Measurements from ENCODE around the gene ARHGAP23.

DNA sequence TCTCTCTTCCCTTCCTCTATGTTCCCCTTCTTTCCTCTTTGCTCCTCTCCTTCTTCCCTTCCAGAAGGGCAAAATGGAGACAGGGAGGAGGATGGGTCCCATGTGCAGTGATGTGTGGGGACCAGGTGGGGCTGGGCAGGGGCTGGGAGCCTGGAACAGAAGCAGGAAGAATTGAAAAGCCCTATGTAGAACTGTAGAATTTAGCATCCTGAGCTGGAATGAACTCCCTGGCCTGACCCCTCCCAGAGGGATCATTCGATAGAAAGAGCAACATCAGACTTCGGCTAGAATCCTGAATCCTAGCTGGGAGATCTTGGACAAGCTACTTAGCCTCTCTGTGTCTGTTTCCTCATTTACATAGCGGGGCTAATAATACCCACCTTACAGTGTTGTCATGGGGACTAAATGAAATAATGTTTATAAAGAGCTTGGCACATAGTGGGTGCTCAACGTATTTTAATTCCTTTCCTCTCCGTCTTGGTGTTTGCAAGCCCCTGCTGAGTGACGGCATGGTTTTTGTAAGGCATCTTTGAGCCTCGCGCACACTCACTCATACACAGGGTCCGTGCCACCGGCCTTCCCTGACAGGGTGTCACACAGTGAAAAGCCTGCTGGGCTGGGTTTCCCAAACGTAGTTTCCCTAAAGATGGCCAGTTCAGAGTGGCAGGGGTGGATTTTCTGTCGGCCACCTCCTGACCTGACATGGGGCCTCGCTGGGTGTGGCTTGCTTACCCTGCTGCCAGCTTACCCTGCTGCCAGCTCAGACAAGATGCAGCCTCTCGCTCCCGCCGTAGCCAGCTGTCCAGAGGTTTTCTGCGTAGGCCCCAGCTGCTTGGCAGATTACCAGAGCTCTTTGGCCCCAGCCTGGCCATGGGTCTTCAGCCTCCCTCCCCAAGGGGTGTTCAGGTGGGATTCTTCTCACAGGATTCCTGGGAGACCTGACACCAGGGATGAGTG lies 6.1 kb upstream of the ARHGAP23 start:
- no peak for TF ChIP-seq POLR2A (IDR thresholded peaks at IDR 0.05; ENCODE audit: low read depth, low read length)
- TF ChIP-seq TAF1 (IDR thresholded peaks at IDR 0.05; ENCODE audit: low read depth, low read length), result no peak
- TF ChIP-seq POU2F2 (IDR thresholded peaks at IDR 0.05; ENCODE audit: low read depth, low read length), result no peak
- TF ChIP-seq POLR2AphosphoS5 (IDR thresholded peaks at IDR 0.05; ENCODE audit: low read depth, low read length), result no peak
- no peak for TF ChIP-seq PAX5 (IDR thresholded peaks at IDR 0.05; ENCODE audit: insufficient read depth, low read length, severe bottlenecking)
